Measurements from ENCODE around the gene HNF4A. TPM values are rescaled to one million over a fixed set of nuclear protein-coding genes. Genes with fewer than 3 reads are reported as not detected.

HNF4A gene
- total RNA-seq, 4 donors from 2014 or later, result under 0.01 to 0.26 TPM; not detected in 2

- Histone ChIP-seq H3K27ac (no peak overlapping the region), H3K36me3 (no peaks in the 10 kb centered on the region), H3K4me3 (no peak overlapping the region), H3K27me3 (no peaks in the 10 kb centered on the region), H3K9me3 (no peaks in the 10 kb centered on the region), H3K4me1 (no peaks in the 10 kb centered on the region)
- DNase-seq, result no peak
- TF ChIP-seq CTCF (IDR thresholded peaks at IDR 0.05) (no peak), POLR2A (IDR thresholded peaks at IDR 0.05) (no peak)
- intact Hi-C loops (cut with DNase I; ENCODE audit: low total_unique reads), result no loop called here
These were observed 55.7 kb downstream of the HNF4A start for GRCh38 chr20:44411020-44411756.

GRCh38 chr20:44411757-44412401 lies 56.4 kb downstream of the HNF4A start:
- no peaks in the 10 kb centered on the region for H3K36me3 ChIP-seq
- H3K4me1 ChIP-seq, result no peaks in the 10 kb centered on the region
- H3K27me3 ChIP-seq, result no peaks in the 10 kb centered on the region
- intact Hi-C loops (cut with DNase I; ENCODE audit: low total_unique reads), result no loop called here
- DNase-seq, result no peak
- no peak overlapping the region for H3K4me3 ChIP-seq
- H3K9me3 ChIP-seq, result no peaks in the 10 kb centered on the region
- no peak for TF ChIP-seq CTCF (IDR thresholded peaks at IDR 0.05)
- TF ChIP-seq POLR2A (IDR thresholded peaks at IDR 0.05), result no peak
- H3K27ac ChIP-seq, result no peak overlapping the region

- TF ChIP-seq POLR2A (IDR thresholded peaks at IDR 0.05) (no peak), CTCF (IDR thresholded peaks at IDR 0.05) (no peak)
- H3K36me3 ChIP-seq, result no peaks in the 10 kb centered on the region
- no peak overlapping the region for H3K27ac ChIP-seq
- H3K4me3 ChIP-seq, result no peak overlapping the region
- no peaks in the 10 kb centered on the region for H3K4me1 ChIP-seq
- intact Hi-C loops (cut with DNase I; ENCODE audit: low total_unique reads), result no loop called here
- H3K27me3 ChIP-seq, result no peaks in the 10 kb centered on the region
- DNase-seq, result no peak
- no peaks in the 10 kb centered on the region for H3K9me3 ChIP-seq
These were observed 57.1 kb downstream of the HNF4A start for GRCh38 chr20:44412402-44413144.

GRCh38 chr20:44413575-44414345 lies 58.3 kb downstream of the HNF4A start:
- Histone ChIP-seq H3K36me3 (no peaks in the 10 kb centered on the region), H3K27ac (no peak overlapping the region), H3K4me1 (no peaks in the 10 kb centered on the region), H3K27me3 (no peaks in the 10 kb centered on the region), H3K9me3 (no peaks in the 10 kb centered on the region), H3K4me3 (no peak overlapping the region)
- TF ChIP-seq POLR2A (IDR thresholded peaks at IDR 0.05), result no peak
- no peak for TF ChIP-seq CTCF (IDR thresholded peaks at IDR 0.05)
- no peak for DNase-seq
- intact Hi-C loops (cut with DNase I; ENCODE audit: low total_unique reads), result no loop called here

Data from uterus (tissue), 4 donors.